ENCODE results near the gene ZSCAN5B.

ZSCAN5B gene

DNA sequence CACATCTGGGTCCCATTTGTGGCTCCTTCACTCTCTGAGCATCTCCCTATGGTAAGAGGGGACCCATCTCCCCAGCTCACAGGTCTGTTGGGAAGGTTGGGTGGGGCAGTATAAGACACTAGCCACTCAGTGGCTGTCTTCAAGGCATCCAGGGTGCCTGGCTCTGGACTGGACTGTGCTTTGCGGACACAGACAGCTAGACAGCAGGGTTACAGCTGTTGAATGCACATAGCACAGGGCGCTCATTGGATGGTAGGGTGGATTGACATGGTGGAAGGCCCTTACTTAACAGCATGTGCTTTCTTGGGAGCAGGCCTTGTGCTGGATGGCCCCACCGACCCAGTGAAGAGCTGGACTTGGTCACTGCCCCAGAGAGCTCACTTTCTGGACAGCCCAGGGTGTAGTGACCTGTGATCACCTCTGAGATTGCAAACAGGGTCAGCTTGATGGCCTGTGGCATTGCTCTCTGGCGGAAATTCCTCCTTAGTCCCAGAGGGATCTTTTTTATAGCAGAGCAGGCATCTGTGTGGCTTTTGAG, 54.6 kb downstream of the ZSCAN5B start:
- DNase-seq = no peak

- DNase-seq = no peak
These were observed 55.3 kb downstream of the ZSCAN5B start for GRCh38 chr19:56142087-56142787.

GRCh38 chr19:56141417-56141993, 56.1 kb downstream of the ZSCAN5B start:
- peak; percentile 12 for DNase-seq

DNA sequence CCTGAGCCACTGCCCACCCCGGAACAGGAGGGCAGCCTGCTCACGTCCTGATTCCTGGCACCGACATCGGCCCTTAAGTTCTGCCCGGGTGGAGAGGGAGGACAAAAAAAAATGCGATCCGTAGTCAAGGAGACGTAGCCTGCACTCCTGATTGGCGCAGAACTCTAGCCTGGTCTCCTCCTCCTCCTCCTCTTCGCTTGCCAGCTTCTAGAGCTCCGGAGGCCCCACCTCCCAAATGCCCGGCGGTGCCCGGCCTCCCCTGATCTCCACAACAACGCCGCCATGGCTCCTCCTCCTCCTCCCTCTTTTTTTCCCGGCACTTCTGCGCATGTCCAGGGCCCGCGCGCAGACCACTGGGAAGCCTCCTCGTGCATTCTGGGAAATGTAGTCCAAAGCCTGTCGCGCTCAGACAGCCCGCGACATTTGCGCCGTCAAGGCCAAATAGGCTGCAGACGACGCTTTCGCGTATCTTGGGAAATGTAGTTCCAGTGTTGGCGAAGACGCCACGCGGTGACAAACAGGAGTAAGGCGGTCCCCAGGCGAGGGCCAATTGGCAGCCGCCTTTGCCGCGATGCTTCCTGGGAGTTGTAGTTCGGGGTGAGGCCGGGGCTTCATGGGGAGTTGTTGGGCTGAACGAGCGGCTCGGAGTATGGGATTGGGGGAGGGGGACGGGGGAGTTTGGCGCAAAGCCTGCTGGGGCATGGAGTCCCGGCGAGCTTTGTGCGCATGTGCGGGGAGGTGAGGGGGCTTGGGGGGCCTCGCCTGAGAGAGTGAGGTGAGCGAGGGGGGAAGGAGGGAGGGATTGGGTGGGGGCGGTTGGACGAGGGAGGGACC, 56.8 kb downstream of the ZSCAN5B start, which contains the start of gene ZNF444:
ZNF444 (plus strand) TSS at position 705 of the 834 bp plus-strand sequence. CDS start 5,625 bp downstream, outside the sequence.
- peak; percentile 100 for DNase-seq

DNA sequence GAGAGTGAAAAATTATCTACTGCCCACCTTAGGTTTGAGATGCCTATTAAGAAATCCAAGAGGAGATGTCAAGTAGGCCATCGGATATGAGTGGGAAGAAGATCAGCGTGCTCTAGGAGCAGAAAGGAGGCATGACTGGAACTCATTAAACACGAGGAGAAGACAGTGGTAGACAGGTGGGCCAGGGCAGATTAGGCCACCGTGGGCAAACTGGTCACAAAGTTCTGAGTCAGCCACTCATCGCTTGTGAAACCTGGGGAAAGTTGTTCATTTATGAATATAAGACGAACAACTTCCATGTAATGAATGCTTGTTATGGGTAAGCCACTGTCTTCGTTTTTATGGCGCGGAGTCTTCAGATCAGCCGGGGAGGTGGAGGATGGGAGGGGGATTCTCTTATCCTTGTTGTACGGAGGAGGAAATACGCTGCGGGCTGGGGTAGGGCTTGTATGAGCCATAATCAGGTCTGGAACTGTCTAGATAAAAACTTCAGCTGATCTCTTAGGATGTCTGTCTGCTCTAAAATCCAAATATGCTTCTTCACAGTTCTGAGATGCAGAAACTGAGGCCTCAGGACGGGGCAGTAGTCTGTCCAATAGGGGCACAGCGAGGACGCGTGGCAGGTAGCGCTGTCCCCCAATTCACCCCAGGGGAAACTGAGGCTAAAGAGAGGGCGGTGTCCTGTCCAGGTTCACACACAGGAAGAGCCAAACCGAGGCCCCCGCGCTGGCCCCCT, 57.6 kb downstream of the ZSCAN5B start:
- DNase-seq = no peak
